HCT116 (cell line): ENCODE results near the gene ECM1.

Experiments used
- CEBPB ChIP-seq: IDR thresholded peaks from 2 replicates; pipeline ENCODE4 v1.6.1; 2012; ENCODE audit warnings: low read depth
- EZH2 ChIP-seq: fragments of 200-600 bp; sonication (generic); IDR thresholded peaks from 2 replicates; pipeline ENCODE4 v1.6.1; 2017; ENCODE audit warnings: antibody characterized with exemption, mixed run types
- MAX ChIP-seq: IDR thresholded peaks from 2 replicates; pipeline ENCODE4 v1.6.1; 2012
- POLR2A ChIP-seq: IDR thresholded peaks from 2 replicates; pipeline ENCODE4 v1.7.0; 2011; ENCODE audit warnings: borderline replicate concordance; ENCODE audit not compliant: insufficient read depth, insufficient read length; ENCODE audit errors: extremely low read depth
- POLR2AphosphoS5 ChIP-seq: IDR thresholded peaks from 2 replicates; pipeline ENCODE4 v1.6.1; 2011; ENCODE audit warnings: mild to moderate bottlenecking, low read depth, low read length, moderate library complexity
- SRF ChIP-seq: IDR thresholded peaks from 2 replicates; pipeline ENCODE4 v1.6.1; 2012; ENCODE audit warnings: low read depth
- ZNF274 ChIP-seq: fragments of 200-500 bp; sonication (Bioruptor generic); IDR thresholded peaks from 2 replicates; pipeline ENCODE4 v1.6.1; 2014; ENCODE audit warnings: mild to moderate bottlenecking, low read depth, low read length, inconsistent platforms
- TF ChIP-seq, protein P1 (sequence below), 3 experiments: fragments of 200-600 bp in 1 of 3; sonication (generic) in 1 of 3; IDR thresholded peaks in 2 of 3; conservative IDR thresholded peaks in 1 of 3; 2 replicates each; pipeline ENCODE4 v1.5.1; 2012 to 2017; ENCODE audit warnings: low read depth in 2 of 3, low read length in 2 of 3, antibody characterized with exemption in 1 of 3, borderline replicate concordance in 1 of 3, control low read depth in 1 of 3, mild to moderate bottlenecking in 1 of 3, mixed read lengths in 1 of 3, mixed run types in 1 of 3, moderate library complexity in 1 of 3; ENCODE audit not compliant: insufficient read depth in 1 of 3
- TF ChIP-seq, protein P2 (sequence below): IDR thresholded peaks from 2 replicates; pipeline ENCODE4 v1.6.1; 2012; ENCODE audit warnings: low read depth

- TF ChIP-seq POLR2A (no peak), CEBPB (no peak), ZNF274 (no peak), POLR2AphosphoS5 (no peak), EZH2 (no peak), MAX (no peak), SRF (no peak)
- TF ChIP-seq, protein P1, sequence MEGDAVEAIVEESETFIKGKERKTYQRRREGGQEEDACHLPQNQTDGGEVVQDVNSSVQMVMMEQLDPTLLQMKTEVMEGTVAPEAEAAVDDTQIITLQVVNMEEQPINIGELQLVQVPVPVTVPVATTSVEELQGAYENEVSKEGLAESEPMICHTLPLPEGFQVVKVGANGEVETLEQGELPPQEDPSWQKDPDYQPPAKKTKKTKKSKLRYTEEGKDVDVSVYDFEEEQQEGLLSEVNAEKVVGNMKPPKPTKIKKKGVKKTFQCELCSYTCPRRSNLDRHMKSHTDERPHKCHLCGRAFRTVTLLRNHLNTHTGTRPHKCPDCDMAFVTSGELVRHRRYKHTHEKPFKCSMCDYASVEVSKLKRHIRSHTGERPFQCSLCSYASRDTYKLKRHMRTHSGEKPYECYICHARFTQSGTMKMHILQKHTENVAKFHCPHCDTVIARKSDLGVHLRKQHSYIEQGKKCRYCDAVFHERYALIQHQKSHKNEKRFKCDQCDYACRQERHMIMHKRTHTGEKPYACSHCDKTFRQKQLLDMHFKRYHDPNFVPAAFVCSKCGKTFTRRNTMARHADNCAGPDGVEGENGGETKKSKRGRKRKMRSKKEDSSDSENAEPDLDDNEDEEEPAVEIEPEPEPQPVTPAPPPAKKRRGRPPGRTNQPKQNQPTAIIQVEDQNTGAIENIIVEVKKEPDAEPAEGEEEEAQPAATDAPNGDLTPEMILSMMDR (IDR thresholded peaks at IDR 0.05 in 2 of 3, conservative IDR thresholded peaks at IDR 0.05 in 1 of 3; ENCODE audit: borderline replicate concordance in 1 of 3, insufficient read depth in 1 of 3, low read depth in 2 of 3, low read length in 2 of 3): peak in 2 of 3 experiments; percentile 83 to 85; a peak in 4 of 6 replicates
- TF ChIP-seq, protein P2, sequence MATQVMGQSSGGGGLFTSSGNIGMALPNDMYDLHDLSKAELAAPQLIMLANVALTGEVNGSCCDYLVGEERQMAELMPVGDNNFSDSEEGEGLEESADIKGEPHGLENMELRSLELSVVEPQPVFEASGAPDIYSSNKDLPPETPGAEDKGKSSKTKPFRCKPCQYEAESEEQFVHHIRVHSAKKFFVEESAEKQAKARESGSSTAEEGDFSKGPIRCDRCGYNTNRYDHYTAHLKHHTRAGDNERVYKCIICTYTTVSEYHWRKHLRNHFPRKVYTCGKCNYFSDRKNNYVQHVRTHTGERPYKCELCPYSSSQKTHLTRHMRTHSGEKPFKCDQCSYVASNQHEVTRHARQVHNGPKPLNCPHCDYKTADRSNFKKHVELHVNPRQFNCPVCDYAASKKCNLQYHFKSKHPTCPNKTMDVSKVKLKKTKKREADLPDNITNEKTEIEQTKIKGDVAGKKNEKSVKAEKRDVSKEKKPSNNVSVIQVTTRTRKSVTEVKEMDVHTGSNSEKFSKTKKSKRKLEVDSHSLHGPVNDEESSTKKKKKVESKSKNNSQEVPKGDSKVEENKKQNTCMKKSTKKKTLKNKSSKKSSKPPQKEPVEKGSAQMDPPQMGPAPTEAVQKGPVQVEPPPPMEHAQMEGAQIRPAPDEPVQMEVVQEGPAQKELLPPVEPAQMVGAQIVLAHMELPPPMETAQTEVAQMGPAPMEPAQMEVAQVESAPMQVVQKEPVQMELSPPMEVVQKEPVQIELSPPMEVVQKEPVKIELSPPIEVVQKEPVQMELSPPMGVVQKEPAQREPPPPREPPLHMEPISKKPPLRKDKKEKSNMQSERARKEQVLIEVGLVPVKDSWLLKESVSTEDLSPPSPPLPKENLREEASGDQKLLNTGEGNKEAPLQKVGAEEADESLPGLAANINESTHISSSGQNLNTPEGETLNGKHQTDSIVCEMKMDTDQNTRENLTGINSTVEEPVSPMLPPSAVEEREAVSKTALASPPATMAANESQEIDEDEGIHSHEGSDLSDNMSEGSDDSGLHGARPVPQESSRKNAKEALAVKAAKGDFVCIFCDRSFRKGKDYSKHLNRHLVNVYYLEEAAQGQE: no peak
Observed at GRCh38 chr1:150560576-150561253, 52.8 kb downstream of the ECM1 start.
